Glutamatergic neuron (in vitro differentiated cells): ENCODE measurements around the gene VN1R2. TPM values are rescaled to one million over a fixed set of nuclear protein-coding genes. Genes with fewer than 3 reads are reported as not detected.
A peak's percentile ranks its signal among the peaks of the same experiment; 100 is the strongest.
"Not testable (repeated sequence)": the region's sequence is repeated elsewhere in the genome, so short reads cannot be mapped to it uniquely, and the experiment has no call there.

Experiments
- DNase-seq: peaks from one replicate; pipeline ENCODE4 v3.0.0; 2022
- H3K27ac Mint-ChIP-seq: one replicate; pipeline ENCODE4 v1.8.0; 2020; ENCODE audit warnings: mild to moderate bottlenecking, mixed read lengths, inconsistent platforms; ENCODE audit not compliant: unreplicated experiment
- H3K27me3 Mint-ChIP-seq: one replicate; pipeline ENCODE4 v1.8.0; 2020; ENCODE audit warnings: mild to moderate bottlenecking, moderate library complexity, mixed read lengths, inconsistent platforms; ENCODE audit not compliant: unreplicated experiment
- H3K36me3 Mint-ChIP-seq: one replicate; pipeline ENCODE4 v1.8.0; 2020; ENCODE audit warnings: mild to moderate bottlenecking, mixed read lengths, inconsistent platforms; ENCODE audit not compliant: unreplicated experiment
- H3K4me1 Mint-ChIP-seq: one replicate; pipeline ENCODE4 v1.8.0; 2020; ENCODE audit warnings: mild to moderate bottlenecking, low read depth, mixed read lengths, inconsistent platforms; ENCODE audit not compliant: unreplicated experiment
- H3K4me3 Mint-ChIP-seq: one replicate; pipeline ENCODE4 v1.8.0; 2020; ENCODE audit warnings: mild to moderate bottlenecking, mixed read lengths, inconsistent platforms; ENCODE audit not compliant: unreplicated experiment
- H3K9me3 Mint-ChIP-seq: one replicate; pipeline ENCODE4 v1.8.0; 2020; ENCODE audit warnings: mild to moderate bottlenecking, moderate library complexity, mixed read lengths, inconsistent platforms; ENCODE audit not compliant: unreplicated experiment
- CTCF ChIP-seq: fragments of 200-600 bp; sonication (generic); IDR thresholded peaks from one replicate; pipeline ENCODE4 v1.5.0; 2021; ENCODE audit not compliant: partially characterized antibody, unreplicated experiment
- total RNA-seq: library from RNA; stranded (reverse); fragmentation: NEBNext Ultra II Directional; extraction: Animal tissue kit (Norgen Biotek cat#: 25700); gene quantifications from one replicate; pipeline ENCODE4 v1.2.1, GENCODE V29; 2021; ENCODE audit not compliant: unreplicated experiment

Gene VN1R2
- total RNA-seq, 1 donor from 2014 or later: not detected

- Mint-ChIP-seq H3K36me3 (peaks cover 82% of the 10 kb centered on the region), H3K4me1 (no peaks in the 10 kb centered on the region), H3K4me3 (no peak overlapping the region), H3K27me3 (peaks cover 2% of the 10 kb centered on the region), H3K27ac (no peak overlapping the region), H3K9me3 (peaks cover 24% of the 10 kb centered on the region)
- no peak for TF ChIP-seq CTCF
- DNase-seq: no peak
Observed at GRCh38 chr19:53246498-53246897, 11.6 kb upstream of the VN1R2 start.

- Mint-ChIP-seq H3K4me3 (peak within 1 kb of the TSS; percentile 98), H3K27ac (peak within 1 kb of the TSS; percentile 89), H3K36me3 (peaks cover 44% of the 10 kb centered on the region), H3K4me1 (peaks cover 1% of the 10 kb centered on the region), H3K27me3 (peaks cover 6% of the 10 kb centered on the region), H3K9me3 (peaks cover 11% of the 10 kb centered on the region)
- no peak for TF ChIP-seq CTCF
- DNase-seq: peak; percentile 92
Observed at GRCh38 chr19:53254411-53255341, 3.4 kb upstream of the VN1R2 start, which contains the start of gene ZNF677. ZNF677 (minus strand) TSS chr19:53254873; CDS start chr19:53251550, 3,323 bp downstream.

- H3K9me3 Mint-ChIP-seq, H3K4me1 Mint-ChIP-seq, H3K27ac Mint-ChIP-seq, DNase-seq, H3K27me3 Mint-ChIP-seq, H3K4me3 Mint-ChIP-seq: not testable (repeated sequence)
- peaks cover 22% of the 10 kb centered on the region for H3K36me3 Mint-ChIP-seq
Observed at GRCh38 chr19:53267623-53268022, 9.5 kb downstream of the VN1R2 start, which contains the start of gene VN1R4. VN1R4 (minus strand) TSS chr19:53267723; CDS start chr19:53267665, 58 bp downstream.

GRCh38 chr19:53269861-53270260, 11.8 kb downstream of the VN1R2 start:
- H3K4me1 Mint-ChIP-seq, H3K27me3 Mint-ChIP-seq, H3K27ac Mint-ChIP-seq, DNase-seq, H3K9me3 Mint-ChIP-seq, H3K4me3 Mint-ChIP-seq: not testable (repeated sequence)
- peaks cover 22% of the 10 kb centered on the region for H3K36me3 Mint-ChIP-seq

GRCh38 chr19:53272044-53272443, 14.0 kb downstream of the VN1R2 start:
- H3K27me3 Mint-ChIP-seq: no peaks in the 10 kb centered on the region
- peaks cover 6% of the 10 kb centered on the region for H3K9me3 Mint-ChIP-seq

More at GRCh38 chr19:53272044-53272443, 14.0 kb downstream of the VN1R2 start:
- TF ChIP-seq CTCF: no peak
- Mint-ChIP-seq H3K4me3 (no peak overlapping the region), H3K4me1 (no peaks in the 10 kb centered on the region), H3K27ac (no peak overlapping the region), H3K36me3 (peaks cover 18% of the 10 kb centered on the region)
- no peak for DNase-seq
